Measurements from ENCODE around the gene CDK7.
"Not testable (repeated sequence)": the region's sequence is repeated elsewhere in the genome, so short reads cannot be mapped to it uniquely, and the experiment has no call there.

The CDK7 gene

GRCh38 chr5:69237877-69238276 lies 3.2 kb downstream of the CDK7 start:
- no peak for DNase-seq (ENCODE audit: low spot score)

GRCh38 chr5:69238760-69239251 lies 4.1 kb downstream of the CDK7 start:
- DNase-seq (ENCODE audit: low spot score) = no peak

GRCh38 chr5:69242215-69242927 lies 7.7 kb downstream of the CDK7 start:
- no peak for DNase-seq (ENCODE audit: low spot score)

- no peak for DNase-seq (ENCODE audit: low spot score)
Measured at GRCh38 chr5:69245031-69245430, 10.3 kb downstream of the CDK7 start.

- no peak for DNase-seq (ENCODE audit: low spot score)
Measured at GRCh38 chr5:69248019-69248418, 13.3 kb downstream of the CDK7 start.

GRCh38 chr5:69250593-69250992 lies 15.9 kb downstream of the CDK7 start:
- DNase-seq (ENCODE audit: low spot score) = no peak

- DNase-seq (ENCODE audit: low spot score) = no peak
Measured at GRCh38 chr5:69252437-69252836, 17.8 kb downstream of the CDK7 start.

GRCh38 chr5:69255940-69256339 lies 21.3 kb downstream of the CDK7 start:
- not testable (repeated sequence) for DNase-seq (ENCODE audit: low spot score)

- no peak for DNase-seq (ENCODE audit: low spot score)
Measured at GRCh38 chr5:69257577-69257976, 22.9 kb downstream of the CDK7 start.

GRCh38 chr5:69261034-69261433 lies 26.3 kb downstream of the CDK7 start:
- DNase-seq (ENCODE audit: low spot score) = no peak

GRCh38 chr5:69265931-69266330 lies 31.2 kb downstream of the CDK7 start:
- DNase-seq (ENCODE audit: low spot score) = peak; percentile 26

GRCh38 chr5:69268899-69269298 lies 34.2 kb downstream of the CDK7 start:
- DNase-seq (ENCODE audit: low spot score) = peak; percentile 57

- DNase-seq (ENCODE audit: low spot score) = no peak
Measured at GRCh38 chr5:69270840-69271239, 36.2 kb downstream of the CDK7 start.

- peak; percentile 26 for DNase-seq (ENCODE audit: low spot score)
Measured at GRCh38 chr5:69271376-69271775, 36.7 kb downstream of the CDK7 start.

GRCh38 chr5:69275563-69275962 lies 40.9 kb downstream of the CDK7 start:
- DNase-seq (ENCODE audit: low spot score) = no peak

GRCh38 chr5:69276422-69277174 lies 41.9 kb downstream of the CDK7 start:
- DNase-seq (ENCODE audit: low spot score) = no peak

GRCh38 chr5:69279517-69279916 lies 44.8 kb downstream of the CDK7 start:
- no peak for DNase-seq (ENCODE audit: low spot score)

GRCh38 chr5:69281114-69281513 lies 46.4 kb downstream of the CDK7 start:
- no peak for DNase-seq (ENCODE audit: low spot score)

GRCh38 chr5:69284203-69284602 lies 49.5 kb downstream of the CDK7 start:
- DNase-seq (ENCODE audit: low spot score) = no peak

GRCh38 chr5:69285448-69286116 lies 50.9 kb downstream of the CDK7 start:
- no peak for DNase-seq (ENCODE audit: low spot score)

- no peak for DNase-seq (ENCODE audit: low spot score)
Measured at GRCh38 chr5:69288069-69288468, 53.4 kb downstream of the CDK7 start.

GRCh38 chr5:69288688-69289087 lies 54.0 kb downstream of the CDK7 start:
- DNase-seq (ENCODE audit: low spot score) = no peak

GRCh38 chr5:69292306-69292705 lies 57.6 kb downstream of the CDK7 start:
- no peak for DNase-seq (ENCODE audit: low spot score)
